Loucy (cell line): ENCODE measurements around the gene ATRIP.

Experiments
- H2AFZ ChIP-seq: fragments of 200-600 bp; sonication (generic); 2 replicates; pipeline ENCODE4 v1.6.0; 2016; ENCODE audit warnings: antibody characterized with exemption, mild to moderate bottlenecking, low read length, moderate library complexity
- H3F3A ChIP-seq: fragments of 200-600 bp; 2 replicates; pipeline ENCODE4 v1.6.0; 2016; ENCODE audit warnings: antibody characterized with exemption, low read depth, mild to moderate bottlenecking
- H3K27me3 ChIP-seq: fragments of 200-600 bp; sonication (generic); 2 replicates; pipeline ENCODE4 v1.6.1; 2014; ENCODE audit warnings: low read length, mild to moderate bottlenecking; ENCODE audit not compliant: insufficient read depth, poor library complexity, severe bottlenecking
- H3K36me3 ChIP-seq: fragments of 200-600 bp; sonication (generic); 2 replicates; pipeline ENCODE4 v1.6.1; 2016; ENCODE audit warnings: low read length; ENCODE audit not compliant: insufficient read depth
- H3K4me1 ChIP-seq: fragments of 200-600 bp; sonication (generic); 2 replicates; pipeline ENCODE4 v1.5.1; 2014; ENCODE audit warnings: low read length, mild to moderate bottlenecking; ENCODE audit not compliant: insufficient read depth, poor library complexity, severe bottlenecking
- H3K4me2 ChIP-seq: fragments of 200-600 bp; sonication (generic); 2 replicates; pipeline ENCODE4 v1.6.0; 2014; ENCODE audit warnings: antibody characterized with exemption, low read length, low read depth, mild to moderate bottlenecking; ENCODE audit not compliant: poor library complexity, severe bottlenecking
- H3K4me3 ChIP-seq: fragments of 200-600 bp; sonication (generic); 2 replicates; pipeline ENCODE4 v1.5.1; 2014; ENCODE audit warnings: low read length, mild to moderate bottlenecking, mixed read lengths; ENCODE audit not compliant: poor library complexity, severe bottlenecking
- H3K79me2 ChIP-seq: fragments of 200-600 bp; sonication (generic); 2 replicates; pipeline ENCODE4 v1.6.1; 2014; ENCODE audit warnings: low read length; ENCODE audit not compliant: insufficient read depth
- H3K9ac ChIP-seq: fragments of 200-600 bp; sonication (generic); 2 replicates; pipeline ENCODE4 v1.6.0; 2014; ENCODE audit warnings: mild to moderate bottlenecking, low read depth, low read length, moderate library complexity; ENCODE audit not compliant: poor library complexity, severe bottlenecking
- H3K9me2 ChIP-seq: fragments of 200-600 bp; sonication (generic); replicated peaks from 2 replicates; pipeline ENCODE4 v1.6.1; 2016; ENCODE audit warnings: low read depth, low read length, mixed read lengths
- H3K9me3 ChIP-seq: fragments of 200-600 bp; sonication (generic); 2 replicates; pipeline ENCODE4 v1.6.1; 2014; ENCODE audit warnings: mild to moderate bottlenecking, antibody characterized with exemption, low read length, low read depth; ENCODE audit not compliant: insufficient read depth
- H4K20me1 ChIP-seq: fragments of 200-600 bp; sonication (generic); 2 replicates; pipeline ENCODE4 v1.6.0; 2014; ENCODE audit warnings: antibody characterized with exemption, low read length, mild to moderate bottlenecking; ENCODE audit not compliant: insufficient read depth, poor library complexity, severe bottlenecking
- CTCF ChIP-seq: fragments of 200-600 bp; sonication (generic); conservative IDR thresholded peaks from 2 replicates; pipeline ENCODE4 v1.5.1; 2014; ENCODE audit warnings: mild to moderate bottlenecking, antibody characterized with exemption, low read length
- EZH2phosphoT487 ChIP-seq: fragments of 200-600 bp; IDR thresholded peaks from 2 replicates; pipeline ENCODE4 v1.6.1; 2018; ENCODE audit warnings: antibody characterized with exemption, mild to moderate bottlenecking, moderate library complexity, borderline replicate concordance

ATRIP gene

GRCh38 chr3:48439820-48440589 is 6.5 kb upstream of the ATRIP start, which contains the start of the genes CCDC51 and TMA7:
Gene CCDC51, minus strand, starts transcription at chr3:48440119. Its CDS starts 4,991 bp downstream, at chr3:48435128.
Gene TMA7, plus strand, starts transcription at chr3:48440257. Its CDS starts 40 bp downstream, at chr3:48440297.
- Histone ChIP-seq H3K27me3 (no peaks in the 10 kb centered on the region), H3F3A (no peaks in the 10 kb centered on the region), H3K4me1 (peaks cover 23% of the 10 kb centered on the region), H3K79me2 (peaks cover 52% of the 10 kb centered on the region), H2AFZ (peak within 1 kb of the TSS; percentile 75), H3K36me3 (peaks cover 10% of the 10 kb centered on the region; the same call in 1 of the 2 replicates), H3K9ac (peak within 1 kb of the TSS; percentile 99), H4K20me1 (peaks cover 27% of the 10 kb centered on the region), H3K4me2 (peak within 1 kb of the TSS; percentile 95), H3K9me3 (no peaks in the 10 kb centered on the region), H3K9me2 (no peaks in the 10 kb centered on the region), H3K4me3 (peak within 1 kb of the TSS; percentile 81)
- TF ChIP-seq CTCF (no peak), EZH2phosphoT487 (no peak)

- Histone ChIP-seq H2AFZ (0 out of 2 replicates have a peak overlapping the region, but pooled peaks have one; percentile 75), H3K36me3 (peaks cover 10% of the 10 kb centered on the region; the same call in 1 of the 2 replicates), H4K20me1 (peaks cover 27% of the 10 kb centered on the region), H3K9me2 (no peaks in the 10 kb centered on the region), H3K79me2 (peaks cover 52% of the 10 kb centered on the region), H3K9me3 (no peaks in the 10 kb centered on the region), H3K4me2 (peak overlapping the region; percentile 95), H3K4me1 (peaks cover 25% of the 10 kb centered on the region), H3K9ac (peak overlapping the region; percentile 99), H3F3A (no peaks in the 10 kb centered on the region), H3K4me3 (peak overlapping the region; percentile 81), H3K27me3 (no peaks in the 10 kb centered on the region)
- no peak for TF ChIP-seq EZH2phosphoT487
- TF ChIP-seq CTCF, result no peak
Measured at GRCh38 chr3:48440590-48440958, 6.0 kb upstream of the ATRIP start.

- TF ChIP-seq EZH2phosphoT487 (no peak), CTCF (no peak)
- peak overlapping the region; percentile 99 for H3K9ac ChIP-seq
- H3K79me2 ChIP-seq, result peaks cover 55% of the 10 kb centered on the region
- peak overlapping the region; percentile 95 for H3K4me2 ChIP-seq
- H3K36me3 ChIP-seq, result peaks cover 10% of the 10 kb centered on the region; the same call in 1 of the 2 replicates
- no peaks in the 10 kb centered on the region for H3K9me3 ChIP-seq
- no peaks in the 10 kb centered on the region for H3F3A ChIP-seq
- H3K4me3 ChIP-seq, result peak overlapping the region; percentile 81
- peaks cover 25% of the 10 kb centered on the region for H3K4me1 ChIP-seq
- no peaks in the 10 kb centered on the region for H3K27me3 ChIP-seq
- peaks cover 27% of the 10 kb centered on the region for H4K20me1 ChIP-seq
- H2AFZ ChIP-seq, result no peak overlapping the region
- H3K9me2 ChIP-seq, result no peaks in the 10 kb centered on the region
Measured at GRCh38 chr3:48441940-48442339, 4.6 kb upstream of the ATRIP start.
